ENCODE measurements around the gene SLC25A5. TPM values are rescaled to one million over a fixed set of nuclear protein-coding genes. Genes with fewer than 3 reads are reported as not detected.
A peak's percentile ranks its signal among the peaks of the same experiment; 100 is the strongest.
"Not testable (repeated sequence)": the region's sequence is repeated elsewhere in the genome, so short reads cannot be mapped to it uniquely, and the experiment has no call there.

SLC25A5 gene
- polyA plus RNA-seq, 4 donors: 347 to 371 (median 363) TPM

DNA sequence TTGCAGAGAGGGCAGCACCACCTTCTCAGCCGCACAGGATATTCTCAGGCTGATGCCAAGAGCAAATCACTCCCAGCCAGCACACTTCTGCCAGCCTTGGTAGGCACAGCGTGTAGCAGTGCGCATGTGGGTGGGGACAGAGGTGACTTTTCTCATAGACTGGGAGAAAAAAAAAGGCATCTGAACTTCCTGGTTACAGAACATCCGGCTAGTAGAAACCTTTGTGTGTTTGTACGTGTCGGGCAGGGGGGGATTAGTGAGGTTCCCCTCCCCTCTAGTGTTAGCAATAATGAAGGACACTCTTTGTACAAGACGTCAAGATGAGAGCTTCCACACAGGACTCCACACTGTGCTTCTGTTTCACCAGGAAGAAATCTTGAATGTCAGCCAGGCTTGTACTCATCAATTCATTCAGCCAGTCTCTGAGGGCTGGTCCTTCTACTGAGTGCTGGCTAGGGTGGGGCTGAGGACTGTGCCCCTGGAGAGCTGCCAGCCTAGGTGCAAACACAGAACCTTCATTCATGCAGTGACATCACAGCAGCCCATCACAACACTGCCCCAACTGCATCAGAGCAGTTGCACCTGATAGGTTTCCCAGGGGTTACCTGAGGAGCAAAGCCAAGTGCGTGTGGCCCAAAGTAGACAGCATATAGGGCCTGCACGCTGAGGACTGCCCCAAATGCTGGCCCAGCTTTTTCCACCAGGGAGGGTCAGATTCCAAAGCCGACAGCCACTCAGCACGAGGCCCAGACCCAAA lies 34.7 kb downstream of the SLC25A5 start:
- DNase-seq (ENCODE audit: low read depth in 4 of 4, low spot score in 3 of 4): no peak

DNA sequence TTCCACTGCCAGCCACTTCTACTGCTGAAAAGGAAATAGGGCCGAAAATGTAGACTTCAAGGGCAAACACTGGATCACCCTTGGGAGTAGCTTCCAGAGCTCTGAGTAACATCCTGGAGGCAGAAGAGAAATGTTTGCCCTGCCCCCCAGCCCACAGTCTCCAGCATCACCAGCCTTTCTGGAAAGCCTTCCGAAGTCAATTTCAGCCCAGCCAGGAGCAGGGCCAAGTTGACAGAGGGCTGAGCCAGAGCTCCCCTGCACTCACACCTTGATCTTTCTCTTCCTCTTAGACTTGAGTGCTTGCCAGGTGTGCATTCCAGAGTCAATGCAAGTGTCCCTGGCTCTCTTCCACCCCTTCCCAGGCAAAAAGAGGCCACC lies 35.2 kb downstream of the SLC25A5 start:
- DNase-seq (ENCODE audit: low read depth in 4 of 4, low spot score in 3 of 4): no peak

DNA sequence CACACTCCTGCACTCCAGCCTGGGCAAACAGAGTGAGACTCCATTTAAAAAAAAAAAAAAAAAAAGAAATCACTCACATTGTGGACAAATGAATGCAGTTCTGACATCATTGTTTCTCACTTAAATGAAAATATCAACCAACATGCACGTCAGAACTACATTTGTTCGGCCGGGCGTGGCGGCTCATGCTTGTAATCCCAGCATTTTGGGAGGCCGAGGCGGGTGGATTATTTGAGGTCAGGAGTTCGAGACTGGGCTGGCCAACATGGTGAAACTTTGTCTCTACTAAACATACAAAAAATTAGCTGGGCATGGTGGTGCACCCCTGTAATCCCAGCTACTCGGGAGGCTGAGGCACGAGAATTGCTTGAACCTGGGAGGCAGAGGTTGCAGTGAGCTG lies 36.9 kb downstream of the SLC25A5 start:
- DNase-seq (ENCODE audit: low read depth in 4 of 4, low spot score in 3 of 4): not testable (repeated sequence)

DNA sequence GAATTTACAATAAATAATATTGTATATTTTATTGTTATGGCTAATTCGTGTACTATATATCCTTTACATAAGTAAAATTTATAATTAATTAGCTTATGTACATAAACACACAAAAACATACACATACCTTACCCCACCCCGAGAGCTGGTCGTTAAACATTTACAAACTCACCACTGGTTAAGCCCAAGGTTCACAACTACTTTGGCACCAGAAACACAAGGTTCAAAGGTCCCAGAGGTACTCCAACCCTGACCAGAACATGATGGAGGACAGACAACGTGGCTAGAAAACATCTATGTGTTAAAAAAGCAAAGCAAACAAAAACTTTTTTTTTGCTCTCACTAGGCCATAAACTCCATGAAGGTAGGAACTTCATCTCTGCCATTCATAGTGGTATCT lies 37.7 kb downstream of the SLC25A5 start:
- no peak for DNase-seq (ENCODE audit: low read depth in 4 of 4, low spot score in 3 of 4)

DNA sequence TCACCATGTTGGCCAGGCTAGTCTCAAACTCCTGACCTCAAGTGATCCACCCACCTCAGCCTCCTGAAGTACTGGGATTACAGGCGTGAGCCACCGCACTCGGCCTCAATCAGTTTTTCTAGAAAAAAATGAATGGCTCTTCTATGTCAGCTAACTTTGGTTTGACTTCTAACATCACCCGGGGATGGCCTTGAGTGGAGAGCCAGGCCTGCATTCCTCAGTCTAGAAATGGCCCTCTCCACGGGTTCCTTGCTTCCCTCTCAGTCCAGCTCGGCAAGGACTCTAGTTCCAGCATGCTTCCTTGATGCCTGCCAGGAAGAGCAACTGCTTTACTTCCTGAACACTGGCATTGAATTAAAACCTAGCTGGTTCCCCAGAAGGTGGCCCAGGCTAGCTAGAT lies 39.0 kb downstream of the SLC25A5 start:
- no peak for DNase-seq (ENCODE audit: low read depth in 4 of 4, low spot score in 3 of 4)

DNA sequence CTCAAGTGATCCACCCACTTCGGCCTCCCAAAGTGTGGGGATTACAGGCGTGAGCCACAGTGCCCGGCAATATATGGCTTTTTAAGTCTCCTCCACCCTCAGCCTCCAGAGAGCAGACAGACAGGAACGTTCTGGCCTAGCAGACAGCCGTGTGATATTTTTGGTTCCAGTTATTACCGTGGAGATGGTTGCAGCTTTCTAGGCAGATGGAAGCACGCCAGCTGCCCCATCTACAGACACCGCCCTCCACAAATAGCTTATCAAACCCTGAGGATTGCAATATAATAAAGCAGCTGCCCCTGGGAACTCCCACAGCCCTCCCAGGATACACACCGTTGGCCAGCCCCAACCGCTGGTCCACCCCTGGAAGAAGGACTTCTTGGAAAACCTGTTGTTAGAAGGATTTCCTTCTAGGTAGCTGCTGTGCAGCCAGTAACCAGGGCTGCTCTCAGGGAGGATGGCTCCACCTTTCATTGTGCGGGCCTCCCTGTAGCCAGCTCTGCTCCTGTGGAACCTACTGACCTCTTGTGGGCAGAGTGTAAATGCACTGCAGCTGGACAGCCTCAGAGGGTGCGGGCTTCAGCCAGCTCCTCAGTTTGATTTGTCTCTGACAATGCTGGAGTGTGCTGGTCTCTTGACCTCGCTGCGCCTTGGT lies 44.0 kb downstream of the SLC25A5 start:
- DNase-seq (ENCODE audit: low read depth in 4 of 4, low spot score in 3 of 4): peak in 1 of 4 donors; percentile 18

DNA sequence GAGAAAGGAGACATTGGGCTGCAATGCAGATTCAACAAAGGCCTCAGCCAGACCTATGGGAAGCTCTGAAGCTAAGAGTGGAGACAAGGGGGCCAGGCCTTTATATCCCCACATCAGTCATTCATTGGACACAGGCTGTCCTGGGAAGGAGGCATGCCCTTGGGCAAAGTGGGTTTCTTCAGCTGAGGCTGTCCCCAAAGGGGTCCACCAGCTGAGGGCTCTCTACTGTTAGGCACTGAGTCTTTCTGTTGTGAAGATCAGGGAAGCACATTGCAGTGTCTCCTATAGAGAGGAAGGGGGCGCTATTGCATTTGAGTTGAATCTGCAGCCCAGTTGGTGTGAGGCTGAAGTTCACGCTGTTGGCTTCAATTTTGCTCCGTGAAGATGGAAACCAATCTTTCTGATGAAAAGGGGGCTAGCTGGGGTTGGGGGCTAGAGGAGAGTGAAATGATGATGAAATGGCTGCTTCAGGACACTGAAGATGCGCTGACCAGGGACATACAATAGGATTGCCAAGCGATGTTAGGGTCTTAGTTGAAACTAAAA lies 48.0 kb downstream of the SLC25A5 start:
- DNase-seq (ENCODE audit: low read depth in 4 of 4, low spot score in 3 of 4): peak in 3 of 4 donors; percentile 28 to 38 (median 37)

DNA sequence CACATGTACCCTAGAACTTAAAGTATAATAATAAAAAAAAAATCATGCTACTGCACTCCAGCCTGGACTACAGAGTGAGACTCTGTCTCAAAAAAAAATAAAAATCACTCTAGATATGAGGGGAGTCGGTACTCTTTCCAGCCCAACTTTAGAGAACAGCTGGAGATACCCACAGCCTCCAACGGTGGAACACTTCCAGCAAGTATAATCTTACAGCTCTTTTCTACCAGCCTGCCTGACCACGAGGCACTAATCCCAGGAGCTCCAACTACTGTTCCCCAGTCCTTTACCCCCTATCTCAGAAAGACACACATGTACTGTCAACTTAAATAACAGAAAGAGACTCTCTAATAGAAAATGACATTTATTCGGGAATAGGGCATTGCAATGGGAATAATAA lies 50.1 kb downstream of the SLC25A5 start:
- DNase-seq (ENCODE audit: low read depth in 4 of 4, low spot score in 3 of 4): no peak

Other genes with a start within 250 kb of the SLC25A5 start
- 100 to 1,000 TPM; 293 to 346 (median 313) TPM for gene PGRMC1, start 232.2 kb upstream of the SLC25A5 start, polyA plus RNA-seq (ENCODE audit: insufficient read length in 4 of 4)
- 1 to 10 TPM; 3.2 to 9.4 (median 4.5) TPM for gene SLC25A43, start 69.1 kb upstream of the SLC25A5 start, polyA plus RNA-seq (ENCODE audit: insufficient read length in 4 of 4)
- gene STEEP1, start 97.0 kb downstream of the SLC25A5 start, polyA plus RNA-seq (ENCODE audit: insufficient read length in 4 of 4): 10 to 100 TPM; 29.4 to 33.8 (median 30.4) TPM
- 100 to 1,000 TPM in 1 of 4 donors, 10 to 100 TPM in 3; 86.4 to 107 (median 94.5) TPM for gene UBE2A, start 106.1 kb downstream of the SLC25A5 start, polyA plus RNA-seq (ENCODE audit: insufficient read length in 4 of 4)
- 10 to 100 TPM; 14.4 to 18.8 (median 16.5) TPM for gene NKRF, start 138.0 kb downstream of the SLC25A5 start, polyA plus RNA-seq (ENCODE audit: insufficient read length in 4 of 4)
- gene SEPTIN6, start 224.7 kb downstream of the SLC25A5 start, polyA plus RNA-seq (ENCODE audit: insufficient read length in 4 of 4): 10 to 100 TPM; 55.7 to 63.4 (median 60.2) TPM

Data from right renal pelvis (tissue), 4 donors.